ENCODE results near the gene FRS3.
"Not testable (repeated sequence)": the region's sequence is repeated elsewhere in the genome, so short reads cannot be mapped to it uniquely, and the experiment has no call there.

FRS3 gene, protein sequence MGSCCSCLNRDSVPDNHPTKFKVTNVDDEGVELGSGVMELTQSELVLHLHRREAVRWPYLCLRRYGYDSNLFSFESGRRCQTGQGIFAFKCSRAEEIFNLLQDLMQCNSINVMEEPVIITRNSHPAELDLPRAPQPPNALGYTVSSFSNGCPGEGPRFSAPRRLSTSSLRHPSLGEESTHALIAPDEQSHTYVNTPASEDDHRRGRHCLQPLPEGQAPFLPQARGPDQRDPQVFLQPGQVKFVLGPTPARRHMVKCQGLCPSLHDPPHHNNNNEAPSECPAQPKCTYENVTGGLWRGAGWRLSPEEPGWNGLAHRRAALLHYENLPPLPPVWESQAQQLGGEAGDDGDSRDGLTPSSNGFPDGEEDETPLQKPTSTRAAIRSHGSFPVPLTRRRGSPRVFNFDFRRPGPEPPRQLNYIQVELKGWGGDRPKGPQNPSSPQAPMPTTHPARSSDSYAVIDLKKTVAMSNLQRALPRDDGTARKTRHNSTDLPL

GRCh38 chr6:41779788-41780550, at the start of gene FRS3:
FRS3 (minus strand) TSS chr6:41779900; CDS start chr6:41776987, 2,913 bp downstream.
- DNase-seq, result peak; percentile 86

DNA sequence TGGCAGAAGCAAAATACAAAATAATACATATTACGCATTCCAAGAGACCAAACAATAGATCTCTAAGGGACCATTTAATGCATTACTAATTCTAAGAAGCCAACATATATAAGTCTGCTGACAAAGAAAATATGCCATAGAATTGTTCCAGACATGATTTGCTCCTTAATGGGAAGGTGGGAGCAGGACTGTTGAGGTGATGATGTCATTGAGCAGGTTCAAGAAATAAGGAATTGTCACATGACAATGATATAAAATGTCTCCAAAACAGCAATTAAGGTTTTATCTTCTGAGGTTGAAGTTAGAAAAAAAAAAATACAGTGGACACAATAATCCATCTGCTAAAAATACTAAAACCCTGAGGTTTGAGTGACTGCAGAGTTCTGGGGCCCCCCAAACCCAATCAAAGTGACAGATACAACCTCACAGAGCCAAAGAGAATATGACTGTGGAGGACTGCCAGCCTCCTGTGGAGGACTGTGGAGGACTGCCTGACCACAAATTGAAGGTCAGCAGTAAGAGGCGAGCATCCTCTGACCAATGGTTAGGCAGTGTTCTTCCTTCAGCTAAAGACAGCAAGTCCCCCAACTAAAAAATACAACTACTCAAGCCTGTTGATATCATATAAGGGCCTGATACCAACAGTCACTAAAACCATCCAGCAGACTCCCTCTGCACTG, 46.8 kb upstream of the FRS3 start:
- no peak for DNase-seq

- peak; percentile 0 for DNase-seq
Measured at GRCh38 chr6:41824571-41825569, 45.2 kb upstream of the FRS3 start.

DNA sequence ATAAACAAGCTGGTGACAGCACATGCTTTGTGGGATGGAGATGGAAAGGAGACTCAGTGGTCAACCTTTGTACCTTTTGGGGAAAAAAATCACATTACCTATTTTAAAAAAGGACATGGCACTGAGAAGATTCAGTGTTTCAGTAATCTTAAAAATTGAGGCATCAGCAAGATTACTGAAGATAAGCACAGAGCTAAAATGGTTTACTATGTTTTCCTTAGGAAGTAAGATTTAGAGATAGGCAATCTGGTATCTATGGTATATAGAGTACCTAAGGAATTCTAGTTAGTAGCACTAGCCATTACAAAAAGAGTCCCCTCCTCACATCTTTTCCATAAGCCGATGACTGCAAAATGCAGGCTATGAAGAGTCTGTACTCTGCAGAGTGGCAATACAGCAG, 43.5 kb upstream of the FRS3 start:
- no peak for DNase-seq

DNA sequence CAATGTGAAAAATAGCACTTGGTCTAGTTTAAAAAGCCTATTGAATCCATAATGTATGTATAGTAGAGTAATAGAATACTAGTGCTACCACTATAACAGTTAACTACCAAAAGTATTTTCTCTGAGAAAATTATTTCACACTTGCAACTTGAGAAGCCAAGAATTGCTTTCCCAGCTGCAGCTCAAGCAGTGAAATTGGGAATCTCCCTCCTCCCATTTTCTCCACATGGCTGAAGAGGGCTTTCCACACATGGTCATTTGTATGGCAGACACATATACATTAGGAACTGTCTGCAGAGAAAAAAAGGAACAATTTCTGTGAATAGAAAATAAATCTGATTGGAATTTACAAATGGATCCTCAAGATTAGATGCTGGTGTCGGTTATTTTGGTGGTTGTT, 42.3 kb upstream of the FRS3 start:
- DNase-seq, result no peak

DNA sequence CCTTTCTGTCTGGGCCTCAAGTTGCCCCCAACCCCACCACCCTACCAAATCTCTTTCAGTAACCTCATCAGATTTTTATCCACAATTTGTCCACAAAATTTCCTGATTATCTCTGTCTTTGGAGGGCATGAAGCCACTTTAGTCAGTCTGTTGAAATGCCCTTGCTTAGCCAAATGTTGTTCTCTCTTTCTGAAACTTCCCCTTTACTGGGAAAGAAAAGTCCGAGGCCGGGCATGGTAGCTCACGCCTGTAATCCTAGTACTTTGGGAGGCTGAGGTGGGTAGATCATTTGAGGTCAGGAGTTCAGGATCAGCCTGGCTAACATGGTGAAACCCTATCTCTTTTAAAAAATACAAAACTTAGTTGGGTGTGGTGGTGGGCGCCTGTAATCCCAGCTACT, 41.6 kb upstream of the FRS3 start:
- DNase-seq, result no peak

DNA sequence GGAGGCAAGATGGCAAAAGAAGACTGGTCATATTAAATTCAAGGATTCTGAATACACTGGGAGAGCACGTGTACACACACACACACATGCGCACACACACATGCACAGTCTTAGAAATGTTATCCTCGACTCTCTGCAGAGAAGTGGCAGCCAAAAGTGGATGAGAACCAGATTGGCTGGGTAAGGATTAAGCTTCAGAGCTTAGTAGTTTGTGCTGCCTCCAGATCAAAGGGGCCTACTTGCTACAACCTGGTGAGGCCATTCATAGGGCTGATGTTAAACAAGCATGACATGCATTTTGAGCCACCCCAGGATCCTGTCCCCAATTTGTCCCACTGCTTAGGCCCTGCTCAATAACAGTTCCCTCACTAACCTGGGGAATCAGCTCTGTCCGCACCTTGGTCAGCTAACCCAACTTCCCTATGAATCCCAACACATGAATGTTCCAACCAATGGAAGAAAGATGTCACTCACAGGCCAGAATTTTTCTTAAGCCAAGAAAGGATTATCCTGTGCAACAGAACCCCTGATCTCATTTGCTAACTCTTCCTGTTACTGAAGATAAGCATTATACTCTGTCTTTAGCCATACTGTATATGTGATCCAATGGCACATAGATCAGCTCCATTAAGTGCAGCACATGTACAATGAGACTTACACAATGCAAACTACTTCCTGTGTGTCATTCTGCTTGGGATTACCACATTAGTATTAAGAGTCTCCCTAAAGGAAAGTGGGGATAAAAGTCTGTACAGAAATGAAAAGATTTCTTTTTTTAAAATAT, 38.8 kb upstream of the FRS3 start:
- no peak for DNase-seq

GRCh38 chr6:41815587-41815986, 35.9 kb upstream of the FRS3 start:
- no peak for DNase-seq

- DNase-seq, result no peak
Measured at GRCh38 chr6:41814629-41815028, 34.9 kb upstream of the FRS3 start.

- no peak for DNase-seq
Measured at GRCh38 chr6:41813956-41814355, 34.3 kb upstream of the FRS3 start.

DNA sequence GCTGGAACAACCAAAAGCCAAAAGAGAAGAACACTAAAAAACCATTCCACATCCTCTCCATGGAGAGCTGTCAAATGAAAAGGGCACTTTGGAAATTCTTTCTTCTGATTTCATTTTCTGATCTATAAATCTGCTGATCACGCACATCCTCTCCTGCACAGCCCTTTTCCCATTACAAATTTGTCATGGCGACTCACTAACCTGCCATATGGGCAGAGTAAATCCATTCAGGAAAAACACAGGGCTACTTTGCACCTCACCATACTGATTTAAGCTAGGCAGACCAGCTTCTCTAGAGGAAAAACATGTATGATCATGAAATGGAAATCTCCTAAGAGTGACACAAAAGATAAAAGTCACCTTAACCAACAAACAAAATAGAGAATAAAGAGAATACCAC, 33.8 kb upstream of the FRS3 start:
- DNase-seq, result no peak

GRCh38 chr6:41811946-41812345, 32.2 kb upstream of the FRS3 start:
- not testable (repeated sequence) for DNase-seq

GRCh38 chr6:41811095-41811494, 31.4 kb upstream of the FRS3 start:
- DNase-seq, result no peak

GRCh38 chr6:41805830-41806774, 26.4 kb upstream of the FRS3 start:
- no peak for DNase-seq

GRCh38 chr6:41801380-41801779, 21.7 kb upstream of the FRS3 start:
- no peak for DNase-seq

DNA sequence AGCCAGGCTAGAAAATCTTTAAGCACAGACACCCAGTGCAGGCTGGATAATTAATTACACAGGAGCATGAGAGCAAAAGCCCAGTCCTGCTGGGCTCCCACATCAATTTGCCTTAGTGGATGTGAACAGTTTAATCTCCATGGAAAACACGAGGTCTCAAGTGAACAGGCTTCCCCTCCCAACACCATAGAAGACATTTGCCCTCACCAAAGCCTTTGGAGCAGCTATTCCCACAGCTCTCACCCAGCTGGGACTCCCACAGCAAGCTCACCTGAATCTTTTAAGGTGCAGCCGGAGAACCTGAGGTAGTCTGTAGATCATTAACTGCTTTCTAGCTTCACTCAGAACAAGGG, 19.8 kb upstream of the FRS3 start:
- DNase-seq, result no peak

DNA sequence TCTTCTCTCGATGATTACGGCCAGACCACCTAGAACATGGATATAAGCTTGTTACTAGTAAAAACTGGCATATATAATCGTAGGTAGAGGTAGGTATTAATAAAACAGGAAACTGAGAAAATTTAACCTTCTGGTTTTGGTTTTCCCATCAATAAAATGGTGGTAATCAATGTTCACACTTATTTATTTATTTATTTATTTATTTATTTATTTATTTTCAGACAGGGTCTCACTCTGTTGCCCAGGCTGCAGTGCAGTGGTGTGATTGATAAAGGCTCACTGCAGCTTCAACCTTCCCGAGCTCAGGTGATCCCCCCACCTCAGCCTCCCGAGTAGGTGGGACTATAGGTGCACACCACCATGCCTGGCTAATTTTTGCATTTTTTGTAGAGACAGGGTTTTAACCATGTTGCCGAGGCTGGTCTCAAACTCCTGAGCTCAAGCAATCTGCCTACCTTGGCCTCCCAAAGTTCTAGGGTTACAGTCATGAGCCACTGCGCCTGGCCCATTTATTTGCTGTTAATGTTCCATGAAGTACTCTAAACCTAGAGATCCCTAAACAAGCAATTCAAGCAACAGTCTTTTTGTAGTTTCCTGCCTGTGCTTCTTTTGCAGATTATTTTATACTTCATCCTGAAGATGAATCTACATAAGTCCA, 19.3 kb upstream of the FRS3 start:
- no peak for DNase-seq

- no peak for DNase-seq
Measured at GRCh38 chr6:41796474-41796873, 16.8 kb upstream of the FRS3 start.

DNA sequence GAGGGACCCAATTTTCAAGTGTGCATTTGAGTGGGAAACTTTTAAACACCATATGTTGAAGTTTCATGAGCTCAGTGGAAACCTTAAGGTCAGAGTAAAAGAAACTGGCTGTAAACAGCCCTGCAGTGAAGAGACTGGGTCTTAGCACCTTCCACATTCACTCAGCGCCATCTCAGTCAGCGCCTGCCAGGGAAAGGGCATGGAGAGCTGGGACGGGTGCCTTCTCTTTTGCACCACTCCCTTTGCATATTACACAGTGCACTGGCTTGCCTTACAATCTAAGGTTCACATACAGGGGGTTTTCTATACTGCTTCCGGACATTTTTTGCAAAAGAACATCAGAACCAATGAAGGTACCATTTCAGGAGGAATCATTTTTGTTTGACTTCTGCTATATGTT, 12.3 kb upstream of the FRS3 start:
- no peak for DNase-seq

GRCh38 chr6:41791305-41791704, 11.6 kb upstream of the FRS3 start:
- DNase-seq, result no peak
